ENCODE results near the gene ATP6V1A.

DNA sequence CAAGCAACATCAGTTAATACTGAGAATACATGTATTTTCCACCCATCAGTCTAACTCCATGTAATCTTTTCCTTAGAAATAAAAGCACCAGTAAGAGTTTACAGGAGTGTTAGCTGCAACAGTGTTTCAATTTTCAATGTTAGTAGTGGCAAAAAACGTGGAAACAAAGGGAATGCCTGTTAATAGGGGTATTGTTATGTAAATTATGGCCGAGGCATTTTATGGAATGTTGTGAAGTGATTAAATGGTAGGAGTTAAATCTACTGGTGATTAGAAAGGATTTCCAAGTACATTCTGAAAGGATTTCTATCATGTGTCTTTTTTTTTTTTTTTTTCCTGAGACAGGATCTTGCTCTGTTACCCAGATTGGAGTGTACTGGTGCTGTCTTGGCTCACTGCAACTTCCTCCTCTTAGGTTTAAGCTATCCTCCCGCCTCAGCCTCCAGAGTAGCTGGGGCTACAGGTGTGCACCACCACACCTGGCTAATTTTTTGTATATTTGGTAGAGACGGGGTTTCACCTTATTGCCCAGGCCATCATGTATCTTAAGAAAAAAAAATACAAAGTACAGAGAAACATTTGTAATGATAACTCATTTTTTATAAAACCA is 6.6 kb downstream of the ATP6V1A start:
- TF ChIP-seq, protein P1, sequence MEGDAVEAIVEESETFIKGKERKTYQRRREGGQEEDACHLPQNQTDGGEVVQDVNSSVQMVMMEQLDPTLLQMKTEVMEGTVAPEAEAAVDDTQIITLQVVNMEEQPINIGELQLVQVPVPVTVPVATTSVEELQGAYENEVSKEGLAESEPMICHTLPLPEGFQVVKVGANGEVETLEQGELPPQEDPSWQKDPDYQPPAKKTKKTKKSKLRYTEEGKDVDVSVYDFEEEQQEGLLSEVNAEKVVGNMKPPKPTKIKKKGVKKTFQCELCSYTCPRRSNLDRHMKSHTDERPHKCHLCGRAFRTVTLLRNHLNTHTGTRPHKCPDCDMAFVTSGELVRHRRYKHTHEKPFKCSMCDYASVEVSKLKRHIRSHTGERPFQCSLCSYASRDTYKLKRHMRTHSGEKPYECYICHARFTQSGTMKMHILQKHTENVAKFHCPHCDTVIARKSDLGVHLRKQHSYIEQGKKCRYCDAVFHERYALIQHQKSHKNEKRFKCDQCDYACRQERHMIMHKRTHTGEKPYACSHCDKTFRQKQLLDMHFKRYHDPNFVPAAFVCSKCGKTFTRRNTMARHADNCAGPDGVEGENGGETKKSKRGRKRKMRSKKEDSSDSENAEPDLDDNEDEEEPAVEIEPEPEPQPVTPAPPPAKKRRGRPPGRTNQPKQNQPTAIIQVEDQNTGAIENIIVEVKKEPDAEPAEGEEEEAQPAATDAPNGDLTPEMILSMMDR (IDR thresholded peaks at IDR 0.05) = no peak
- TF ChIP-seq POLR2A (IDR thresholded peaks at IDR 0.05) (no peak), POLR2AphosphoS5 (IDR thresholded peaks at IDR 0.05) (no peak), EP300 (IDR thresholded peaks at IDR 0.05; ENCODE audit: low read depth) (no peak)
